HepG2 (cell line): ENCODE data around the gene NECTIN2. TPM values are rescaled to one million over a fixed set of nuclear protein-coding genes. Genes with fewer than 3 reads are reported as not detected.

Experiments used
- AHDC1 ChIP-seq: sonication (generic); formaldehyde crosslinking; IDR thresholded peaks from 2 replicates; pipeline ENCODE4 v1.5.1; 2020; ENCODE audit warnings: mild to moderate bottlenecking, missing genetic modification reagents, borderline replicate concordance
- SRY ChIP-seq: sonication (generic); formaldehyde crosslinking; IDR thresholded peaks from 2 replicates; pipeline ENCODE4 v1.8.0; 2022; ENCODE audit warnings: mild to moderate bottlenecking, missing genetic modification reagents
- SSRP1 ChIP-seq: IDR thresholded peaks from 2 replicates; pipeline ENCODE4 v1.6.1; 2016; ENCODE audit warnings: control low read depth
- ZFP36 ChIP-seq: fragments of 150-350 bp; IDR thresholded peaks from 2 replicates; pipeline ENCODE4 v1.6.1; 2018; ENCODE audit warnings: borderline replicate concordance, low read length, low read depth; ENCODE audit not compliant: partially characterized antibody
- ZNF577 ChIP-seq: sonication (generic); formaldehyde crosslinking; IDR thresholded peaks from 2 replicates; pipeline ENCODE4 v1.4.0; 2020; ENCODE audit warnings: mild to moderate bottlenecking, low read depth, missing genetic modification reagents, borderline replicate concordance
- polyA plus RNA-seq, 8 experiments: library from polyadenylated mRNA; depleted of rRNA in 3 of 8; stranded (reverse) in 7 of 8; unstranded in 1 of 8; fragments of >200 nt; fragmentation: Illumina TruSeq in 4 of 8; extraction: Trizol in 4 of 8; gene quantifications; 2 replicates each; pipeline versions ENCODE4 v1.2.1 to v1.2.3, GENCODE V29; 2011 to 2016; ENCODE audit warnings: low read depth in 4 of 8, missing spikeins in 1 of 8, mixed read lengths in 1 of 8; ENCODE audit not compliant: insufficient read depth in 1 of 8
- total RNA-seq, 5 experiments: library from RNA; depleted of rRNA; stranded (reverse); fragments of >200 nt; fragmentation: Illumina TruSeq; extraction: Trizol; gene quantifications; 2 replicates each; pipeline ENCODE4 v1.2.3, GENCODE V29; 2016; ENCODE audit warnings: low read depth in 1 of 5
- TF ChIP-seq, protein P1 (sequence below): sonication (generic); formaldehyde crosslinking; conservative IDR thresholded peaks from 2 replicates; pipeline ENCODE4 v1.5.0; 2020; ENCODE audit warnings: missing genetic modification reagents
- TF ChIP-seq, protein P2 (sequence below): sonication (generic); formaldehyde crosslinking; IDR thresholded peaks from 2 replicates; pipeline ENCODE4 v1.4.0; 2020; ENCODE audit warnings: missing genetic modification reagents, borderline replicate concordance
- TF ChIP-seq, protein P3 (sequence below): sonication (generic); formaldehyde crosslinking; IDR thresholded peaks from 2 replicates; pipeline ENCODE4 v1.4.0; 2020; ENCODE audit warnings: low read depth, missing genetic modification reagents

The NECTIN2 gene
- total and polyA plus RNA-seq, 2 of the 13 experiments (the other 11 are each of a cell fraction or from before 2014, with no cell fraction given), result 75.4 to 114 TPM

GRCh38 chr19:44856421-44857083, 10.5 kb downstream of the NECTIN2 start (continued):
- TF ChIP-seq AHDC1 (CRISPR knock-in tag) (0 out of 2 replicates have a peak, but pooled peaks have one; percentile 50), ZFP36 (no peak), SSRP1 (CRISPR knock-in tag) (0 out of 2 replicates have a peak, but pooled peaks have one; percentile 33), ZNF577 (CRISPR knock-in tag) (no peak), SRY (CRISPR knock-in tag) (no peak)
- TF ChIP-seq, protein P1, sequence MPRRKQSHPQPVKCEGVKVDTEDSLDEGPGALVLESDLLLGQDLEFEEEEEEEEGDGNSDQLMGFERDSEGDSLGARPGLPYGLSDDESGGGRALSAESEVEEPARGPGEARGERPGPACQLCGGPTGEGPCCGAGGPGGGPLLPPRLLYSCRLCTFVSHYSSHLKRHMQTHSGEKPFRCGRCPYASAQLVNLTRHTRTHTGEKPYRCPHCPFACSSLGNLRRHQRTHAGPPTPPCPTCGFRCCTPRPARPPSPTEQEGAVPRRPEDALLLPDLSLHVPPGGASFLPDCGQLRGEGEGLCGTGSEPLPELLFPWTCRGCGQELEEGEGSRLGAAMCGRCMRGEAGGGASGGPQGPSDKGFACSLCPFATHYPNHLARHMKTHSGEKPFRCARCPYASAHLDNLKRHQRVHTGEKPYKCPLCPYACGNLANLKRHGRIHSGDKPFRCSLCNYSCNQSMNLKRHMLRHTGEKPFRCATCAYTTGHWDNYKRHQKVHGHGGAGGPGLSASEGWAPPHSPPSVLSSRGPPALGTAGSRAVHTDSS (CRISPR knock-in tag), result no peak
- TF ChIP-seq, protein P2, sequence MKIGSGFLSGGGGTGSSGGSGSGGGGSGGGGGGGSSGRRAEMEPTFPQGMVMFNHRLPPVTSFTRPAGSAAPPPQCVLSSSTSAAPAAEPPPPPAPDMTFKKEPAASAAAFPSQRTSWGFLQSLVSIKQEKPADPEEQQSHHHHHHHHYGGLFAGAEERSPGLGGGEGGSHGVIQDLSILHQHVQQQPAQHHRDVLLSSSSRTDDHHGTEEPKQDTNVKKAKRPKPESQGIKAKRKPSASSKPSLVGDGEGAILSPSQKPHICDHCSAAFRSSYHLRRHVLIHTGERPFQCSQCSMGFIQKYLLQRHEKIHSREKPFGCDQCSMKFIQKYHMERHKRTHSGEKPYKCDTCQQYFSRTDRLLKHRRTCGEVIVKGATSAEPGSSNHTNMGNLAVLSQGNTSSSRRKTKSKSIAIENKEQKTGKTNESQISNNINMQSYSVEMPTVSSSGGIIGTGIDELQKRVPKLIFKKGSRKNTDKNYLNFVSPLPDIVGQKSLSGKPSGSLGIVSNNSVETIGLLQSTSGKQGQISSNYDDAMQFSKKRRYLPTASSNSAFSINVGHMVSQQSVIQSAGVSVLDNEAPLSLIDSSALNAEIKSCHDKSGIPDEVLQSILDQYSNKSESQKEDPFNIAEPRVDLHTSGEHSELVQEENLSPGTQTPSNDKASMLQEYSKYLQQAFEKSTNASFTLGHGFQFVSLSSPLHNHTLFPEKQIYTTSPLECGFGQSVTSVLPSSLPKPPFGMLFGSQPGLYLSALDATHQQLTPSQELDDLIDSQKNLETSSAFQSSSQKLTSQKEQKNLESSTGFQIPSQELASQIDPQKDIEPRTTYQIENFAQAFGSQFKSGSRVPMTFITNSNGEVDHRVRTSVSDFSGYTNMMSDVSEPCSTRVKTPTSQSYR (CRISPR knock-in tag), result no peak; the same call in 1 of the 2 replicates
- TF ChIP-seq, protein P3, sequence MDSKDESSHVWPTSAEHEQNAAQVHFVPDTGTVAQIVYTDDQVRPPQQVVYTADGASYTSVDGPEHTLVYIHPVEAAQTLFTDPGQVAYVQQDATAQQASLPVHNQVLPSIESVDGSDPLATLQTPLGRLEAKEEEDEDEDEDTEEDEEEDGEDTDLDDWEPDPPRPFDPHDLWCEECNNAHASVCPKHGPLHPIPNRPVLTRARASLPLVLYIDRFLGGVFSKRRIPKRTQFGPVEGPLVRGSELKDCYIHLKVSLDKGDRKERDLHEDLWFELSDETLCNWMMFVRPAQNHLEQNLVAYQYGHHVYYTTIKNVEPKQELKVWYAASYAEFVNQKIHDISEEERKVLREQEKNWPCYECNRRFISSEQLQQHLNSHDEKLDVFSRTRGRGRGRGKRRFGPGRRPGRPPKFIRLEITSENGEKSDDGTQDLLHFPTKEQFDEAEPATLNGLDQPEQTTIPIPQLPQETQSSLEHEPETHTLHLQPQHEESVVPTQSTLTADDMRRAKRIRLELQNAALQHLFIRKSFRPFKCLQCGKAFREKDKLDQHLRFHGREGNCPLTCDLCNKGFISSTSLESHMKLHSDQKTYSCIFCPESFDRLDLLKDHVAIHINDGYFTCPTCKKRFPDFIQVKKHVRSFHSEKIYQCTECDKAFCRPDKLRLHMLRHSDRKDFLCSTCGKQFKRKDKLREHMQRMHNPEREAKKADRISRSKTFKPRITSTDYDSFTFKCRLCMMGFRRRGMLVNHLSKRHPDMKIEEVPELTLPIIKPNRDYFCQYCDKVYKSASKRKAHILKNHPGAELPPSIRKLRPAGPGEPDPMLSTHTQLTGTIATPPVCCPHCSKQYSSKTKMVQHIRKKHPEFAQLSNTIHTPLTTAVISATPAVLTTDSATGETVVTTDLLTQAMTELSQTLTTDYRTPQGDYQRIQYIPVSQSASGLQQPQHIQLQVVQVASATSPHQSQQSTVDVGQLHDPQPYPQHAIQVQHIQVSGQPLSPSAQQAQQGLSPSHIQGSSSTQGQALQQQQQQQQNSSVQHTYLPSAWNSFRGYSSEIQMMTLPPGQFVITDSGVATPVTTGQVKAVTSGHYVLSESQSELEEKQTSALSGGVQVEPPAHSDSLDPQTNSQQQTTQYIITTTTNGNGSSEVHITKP (CRISPR knock-in tag), result 0 out of 2 replicates have a peak, but pooled peaks have one; percentile 30
